Activated CD8-positive, alpha-beta T cell treated with anti-CD3 and anti-CD28 coated beads for 36 hours (primary cell): Measurements from ENCODE around the gene MCM5. TPM values are rescaled to one million over a fixed set of nuclear protein-coding genes. Genes with fewer than 3 reads are reported as not detected.

ENCODE experiments used
- ATAC-seq: fragments of 200-7000 bp; cut with Tn5 transposase; one replicate; pipeline ENCODE4 v1.10.0; 2021; ENCODE audit warnings: mild to moderate bottlenecking, moderate library complexity
- CTCF ChIA-PET: fragments of 350-600 bp; sonication (Branson Sonifier 250); formaldehyde crosslinking; loops from one replicate; lab custom pipeline; 2021; ENCODE audit warnings: antibody characterized with exemption; lab: Charles Lee
- POLR2A ChIA-PET: fragments of 350-600 bp; sonication (Branson Sonifier 250); formaldehyde crosslinking; loops from one replicate; lab custom pipeline; 2021; ENCODE audit warnings: antibody characterized with exemption; lab: Charles Lee
- DNase-seq: peaks from one replicate; pipeline ENCODE4 v3.0.0-alpha.2; 2020
- H3K27ac Mint-ChIP-seq: one replicate; pipeline ENCODE4 v1.8.0; 2021; ENCODE audit warnings: mild to moderate bottlenecking, mixed read lengths
- H3K27me3 Mint-ChIP-seq: one replicate; pipeline ENCODE4 v1.8.0; 2021; ENCODE audit warnings: mixed read lengths
- H3K36me3 Mint-ChIP-seq: one replicate; pipeline ENCODE4 v1.8.0; 2021; ENCODE audit warnings: low read depth, mixed read lengths
- H3K4me1 Mint-ChIP-seq: one replicate; pipeline ENCODE4 v1.8.0; 2021; ENCODE audit warnings: low read depth, mixed read lengths
- H3K4me3 Mint-ChIP-seq: one replicate; pipeline ENCODE4 v1.8.0; 2021; ENCODE audit warnings: mild to moderate bottlenecking, moderate library complexity, mixed read lengths
- H3K9me3 Mint-ChIP-seq: one replicate; pipeline ENCODE4 v1.8.0; 2021; ENCODE audit warnings: mixed read lengths
- intact Hi-C: fragments of 100-400 bp; cut with micrococcal nuclease; formaldehyde crosslinking; loops from one replicate; pipeline ENCODE4 v1.10.0; 2022
- total RNA-seq, 2 experiments: library from RNA; stranded (reverse); gene quantifications; one replicate each; pipeline ENCODE4 v1.2.3, GENCODE V29; 2021
- TF ChIP-seq, protein P1 (sequence below): fragments of 200-600 bp; IDR thresholded peaks from one replicate; pipeline ENCODE4 v1.8.0; 2022; ENCODE audit warnings: antibody characterized with exemption, mild to moderate bottlenecking

The MCM5 gene
- total RNA-seq, 2 experiments from 2014 or later: 318 to 319 TPM

DNA sequence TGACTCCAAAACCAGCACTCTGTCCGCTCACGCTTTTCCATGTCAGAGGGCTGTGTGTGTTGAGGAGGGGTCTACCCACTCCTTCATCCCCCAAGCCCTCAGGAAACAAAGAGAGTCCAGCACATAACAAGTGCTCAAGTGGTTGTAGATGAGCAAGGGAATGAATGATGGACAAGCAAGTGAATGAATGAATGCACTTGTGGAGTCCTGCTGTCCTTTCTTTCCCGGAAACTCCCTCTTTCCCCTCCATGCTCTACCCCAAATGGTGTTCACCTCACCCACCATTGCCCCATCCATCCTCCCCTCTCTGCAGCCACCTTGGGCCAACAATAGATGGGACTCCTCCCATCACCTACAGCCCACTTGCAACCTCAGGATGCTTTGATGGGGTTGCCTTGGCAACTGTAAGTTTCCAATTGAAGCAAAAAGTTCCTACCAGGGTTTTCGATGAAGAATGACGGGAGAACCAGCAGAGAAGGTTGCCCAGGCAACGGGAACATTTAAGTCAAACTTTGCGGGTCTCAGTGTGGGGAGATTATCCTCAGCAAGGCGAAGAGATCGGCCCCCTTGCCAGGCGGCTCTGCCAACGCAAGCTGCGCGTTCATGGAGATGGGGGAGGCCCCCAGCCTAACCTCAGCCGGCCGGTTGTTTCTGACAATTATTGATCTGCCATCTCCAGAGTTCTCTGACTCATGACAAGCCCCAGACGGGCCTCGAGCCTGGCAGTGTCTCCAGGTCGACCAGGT is 51.1 kb downstream of the MCM5 start:
- ChIA-PET CTCF (no interaction called here), POLR2A (no interaction called here)
- no peaks in the 10 kb centered on the region for H3K9me3 Mint-ChIP-seq
- no peak overlapping the region for H3K4me3 Mint-ChIP-seq
- H3K4me1 Mint-ChIP-seq: peaks cover 2% of the 10 kb centered on the region
- intact Hi-C loops: no loop called here
- TF ChIP-seq, protein P1, sequence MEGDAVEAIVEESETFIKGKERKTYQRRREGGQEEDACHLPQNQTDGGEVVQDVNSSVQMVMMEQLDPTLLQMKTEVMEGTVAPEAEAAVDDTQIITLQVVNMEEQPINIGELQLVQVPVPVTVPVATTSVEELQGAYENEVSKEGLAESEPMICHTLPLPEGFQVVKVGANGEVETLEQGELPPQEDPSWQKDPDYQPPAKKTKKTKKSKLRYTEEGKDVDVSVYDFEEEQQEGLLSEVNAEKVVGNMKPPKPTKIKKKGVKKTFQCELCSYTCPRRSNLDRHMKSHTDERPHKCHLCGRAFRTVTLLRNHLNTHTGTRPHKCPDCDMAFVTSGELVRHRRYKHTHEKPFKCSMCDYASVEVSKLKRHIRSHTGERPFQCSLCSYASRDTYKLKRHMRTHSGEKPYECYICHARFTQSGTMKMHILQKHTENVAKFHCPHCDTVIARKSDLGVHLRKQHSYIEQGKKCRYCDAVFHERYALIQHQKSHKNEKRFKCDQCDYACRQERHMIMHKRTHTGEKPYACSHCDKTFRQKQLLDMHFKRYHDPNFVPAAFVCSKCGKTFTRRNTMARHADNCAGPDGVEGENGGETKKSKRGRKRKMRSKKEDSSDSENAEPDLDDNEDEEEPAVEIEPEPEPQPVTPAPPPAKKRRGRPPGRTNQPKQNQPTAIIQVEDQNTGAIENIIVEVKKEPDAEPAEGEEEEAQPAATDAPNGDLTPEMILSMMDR: no peak
- no peaks in the 10 kb centered on the region for H3K27me3 Mint-ChIP-seq
- ATAC-seq (no peak), DNase-seq (no peak)
- H3K27ac Mint-ChIP-seq: no peak overlapping the region
- peaks cover 15% of the 10 kb centered on the region for H3K36me3 Mint-ChIP-seq

DNA sequence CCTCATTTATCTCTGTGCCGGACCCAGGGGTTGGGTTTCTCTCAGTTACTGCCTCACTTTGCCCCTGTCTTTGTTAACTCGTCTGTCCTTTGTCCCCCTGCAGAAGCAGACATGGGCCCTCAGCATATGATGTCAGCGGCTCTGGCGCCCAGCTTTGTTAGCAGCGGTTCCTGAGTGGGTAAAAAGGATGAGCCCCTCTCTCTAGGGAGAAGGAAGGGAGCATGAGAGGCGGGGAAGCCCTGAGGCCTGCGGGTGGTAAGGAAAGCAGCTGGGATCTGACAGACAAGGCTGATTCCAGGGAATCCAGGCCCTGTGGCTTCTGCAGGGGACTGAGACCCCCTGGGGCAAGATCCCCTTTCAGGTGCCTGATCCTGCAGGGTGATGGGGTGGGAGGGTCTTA is 51.7 kb downstream of the MCM5 start:
- POLR2A ChIA-PET: no interaction called here
- H3K27me3 Mint-ChIP-seq: no peaks in the 10 kb centered on the region
- ATAC-seq: no peak
- H3K9me3 Mint-ChIP-seq: no peaks in the 10 kb centered on the region
- H3K4me3 Mint-ChIP-seq: no peak overlapping the region
- CTCF ChIA-PET: no interaction called here
- H3K36me3 Mint-ChIP-seq: peaks cover 10% of the 10 kb centered on the region
- intact Hi-C loops: no loop called here
- no peak for DNase-seq
- TF ChIP-seq, protein P1: no peak
- peaks cover 2% of the 10 kb centered on the region for H3K4me1 Mint-ChIP-seq
- H3K27ac Mint-ChIP-seq: no peak overlapping the region

DNA sequence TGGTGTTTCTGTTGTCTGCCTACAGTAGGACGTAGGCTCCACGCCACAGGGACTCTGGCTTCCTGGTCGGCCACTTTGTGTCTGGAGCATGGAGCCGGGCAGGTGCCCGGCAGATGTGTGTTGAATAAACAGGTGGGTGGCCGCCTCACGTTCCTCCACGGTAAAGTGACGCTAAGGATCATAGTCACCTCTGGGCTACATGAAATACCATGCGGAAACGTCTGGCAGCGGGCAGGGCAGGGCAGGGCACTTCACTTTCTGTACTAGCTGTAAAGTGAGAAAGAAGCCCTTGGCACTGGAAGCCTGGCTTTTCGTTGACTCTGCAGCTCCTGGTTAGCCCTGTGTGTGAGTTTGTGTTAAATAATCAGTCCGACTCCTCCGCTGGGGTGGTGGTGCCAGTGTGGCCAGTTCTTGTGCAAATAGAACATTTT is 52.4 kb downstream of the MCM5 start:
- no peaks in the 10 kb centered on the region for H3K27me3 Mint-ChIP-seq

DNA sequence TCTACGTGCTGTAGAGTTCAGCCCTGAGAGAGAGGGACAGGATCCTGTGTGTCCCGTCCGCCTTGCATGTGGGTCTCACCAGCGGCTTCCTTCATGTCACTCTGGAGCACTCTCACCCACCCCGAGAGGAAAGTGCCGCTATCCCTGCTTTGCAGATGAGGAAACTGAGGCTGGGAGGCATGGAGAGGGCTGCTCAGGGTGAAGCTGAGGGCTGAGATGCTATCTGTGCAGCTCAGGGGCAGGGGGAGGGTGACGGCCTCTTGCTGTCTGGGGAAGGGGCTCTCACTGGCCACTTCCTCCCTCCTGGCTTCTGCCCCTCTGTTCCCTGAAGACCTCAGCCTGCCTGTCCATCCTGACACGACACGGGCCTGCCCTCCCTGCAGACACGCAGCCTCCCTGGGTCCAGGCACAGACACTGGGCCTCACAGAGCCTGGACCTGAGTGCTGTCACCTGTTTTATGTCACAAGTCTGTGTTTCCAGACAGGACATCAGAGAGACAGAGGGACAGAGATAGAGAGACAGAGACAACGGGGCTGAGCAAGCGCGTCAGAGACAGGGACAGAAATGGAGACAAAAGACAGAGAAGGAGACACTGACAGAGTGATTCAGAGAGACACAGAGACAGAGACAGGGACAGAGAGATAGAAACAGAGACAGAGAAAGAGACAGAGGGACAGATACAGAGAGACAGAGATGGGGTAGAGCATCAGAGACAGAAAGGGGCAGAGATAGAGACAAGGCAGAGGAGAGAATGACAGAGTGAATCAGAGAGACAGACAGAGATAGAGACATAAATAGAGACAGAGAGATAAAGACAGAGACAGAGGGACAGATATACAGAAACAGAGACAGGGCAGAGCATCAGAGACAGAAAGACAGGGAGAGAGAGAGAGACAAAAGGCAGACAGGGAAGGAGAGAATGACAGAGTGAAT is 53.1 kb downstream of the MCM5 start:
- Mint-ChIP-seq H3K36me3 (peaks cover 10% of the 10 kb centered on the region), H3K27me3 (no peaks in the 10 kb centered on the region), H3K4me3 (no peak overlapping the region), H3K27ac (no peak overlapping the region), H3K4me1 (peaks cover 2% of the 10 kb centered on the region), H3K9me3 (no peaks in the 10 kb centered on the region)
- DNase-seq: no peak
- CTCF ChIA-PET: no interaction called here
- TF ChIP-seq, protein P1: no peak
- ATAC-seq: no peak
- intact Hi-C loops: no loop called here
- POLR2A ChIA-PET: no interaction called here

More for the DNA sequence above, 52.4 kb downstream of the MCM5 start:
- Mint-ChIP-seq H3K4me3 (no peak overlapping the region), H3K9me3 (no peaks in the 10 kb centered on the region), H3K27ac (no peak overlapping the region), H3K4me1 (peaks cover 2% of the 10 kb centered on the region), H3K36me3 (peaks cover 10% of the 10 kb centered on the region)
- ATAC-seq: no peak
- intact Hi-C loops: no loop called here
- POLR2A ChIA-PET: no interaction called here
- CTCF ChIA-PET: no interaction called here
- TF ChIP-seq, protein P1: no peak
- DNase-seq: no peak
